HEK293 (cell line): ENCODE results near the gene DCLRE1C.

ENCODE experiments used
- KLF16 ChIP-seq: fragments of 450-650 bp; formaldehyde crosslinking; IDR thresholded peaks from 2 replicates; pipeline ENCODE4 v1.5.1; 2017; ENCODE audit warnings: missing biosample characterization, missing genetic modification characterization
- YY1 ChIP-seq: fragments of 450-650 bp; formaldehyde crosslinking; IDR thresholded peaks from 2 replicates; pipeline ENCODE4 v1.5.1; 2018; ENCODE audit warnings: missing biosample characterization, missing genetic modification characterization
- ZBTB1 ChIP-seq: fragments of 450-650 bp; formaldehyde crosslinking; IDR thresholded peaks from 2 replicates; pipeline ENCODE4 v1.5.1; 2016; ENCODE audit warnings: missing biosample characterization, missing genetic modification characterization
- ZNF175 ChIP-seq: fragments of 450-650 bp; formaldehyde crosslinking; IDR thresholded peaks from 2 replicates; pipeline ENCODE4 v1.5.1; 2016; ENCODE audit warnings: missing biosample characterization, missing genetic modification characterization
- ZNF350 ChIP-seq: fragments of 450-650 bp; formaldehyde crosslinking; IDR thresholded peaks from 2 replicates; pipeline ENCODE4 v1.5.0; 2017; ENCODE audit warnings: missing biosample characterization, mild to moderate bottlenecking, missing genetic modification characterization
- ZNF76 ChIP-seq: fragments of 450-650 bp; formaldehyde crosslinking; IDR thresholded peaks from 2 replicates; pipeline ENCODE4; 2016; ENCODE audit warnings: low read depth, missing biosample characterization, missing genetic modification characterization, borderline replicate concordance
- ZNF768 ChIP-seq: fragments of 450-650 bp; formaldehyde crosslinking; IDR thresholded peaks from 2 replicates; pipeline ENCODE4 v1.5.1; 2018; ENCODE audit warnings: missing biosample characterization, mild to moderate bottlenecking, missing genetic modification characterization
- TF ChIP-seq, protein P1 (sequence below): fragments of 450-650 bp; formaldehyde crosslinking; IDR thresholded peaks from 2 replicates; pipeline ENCODE4 v1.5.1; 2016; ENCODE audit warnings: missing biosample characterization, missing genetic modification characterization
- TF ChIP-seq, protein P2 (sequence below): fragments of 450-650 bp; formaldehyde crosslinking; IDR thresholded peaks from 2 replicates; pipeline ENCODE4 v1.5.1; 2017; ENCODE audit warnings: missing biosample characterization, missing genetic modification characterization
- TF ChIP-seq, protein P3 (sequence below): fragments of 450-650 bp; formaldehyde crosslinking; IDR thresholded peaks from 2 replicates; pipeline ENCODE4 v1.5.1; 2016; ENCODE audit warnings: missing biosample characterization, missing genetic modification characterization

DNA sequence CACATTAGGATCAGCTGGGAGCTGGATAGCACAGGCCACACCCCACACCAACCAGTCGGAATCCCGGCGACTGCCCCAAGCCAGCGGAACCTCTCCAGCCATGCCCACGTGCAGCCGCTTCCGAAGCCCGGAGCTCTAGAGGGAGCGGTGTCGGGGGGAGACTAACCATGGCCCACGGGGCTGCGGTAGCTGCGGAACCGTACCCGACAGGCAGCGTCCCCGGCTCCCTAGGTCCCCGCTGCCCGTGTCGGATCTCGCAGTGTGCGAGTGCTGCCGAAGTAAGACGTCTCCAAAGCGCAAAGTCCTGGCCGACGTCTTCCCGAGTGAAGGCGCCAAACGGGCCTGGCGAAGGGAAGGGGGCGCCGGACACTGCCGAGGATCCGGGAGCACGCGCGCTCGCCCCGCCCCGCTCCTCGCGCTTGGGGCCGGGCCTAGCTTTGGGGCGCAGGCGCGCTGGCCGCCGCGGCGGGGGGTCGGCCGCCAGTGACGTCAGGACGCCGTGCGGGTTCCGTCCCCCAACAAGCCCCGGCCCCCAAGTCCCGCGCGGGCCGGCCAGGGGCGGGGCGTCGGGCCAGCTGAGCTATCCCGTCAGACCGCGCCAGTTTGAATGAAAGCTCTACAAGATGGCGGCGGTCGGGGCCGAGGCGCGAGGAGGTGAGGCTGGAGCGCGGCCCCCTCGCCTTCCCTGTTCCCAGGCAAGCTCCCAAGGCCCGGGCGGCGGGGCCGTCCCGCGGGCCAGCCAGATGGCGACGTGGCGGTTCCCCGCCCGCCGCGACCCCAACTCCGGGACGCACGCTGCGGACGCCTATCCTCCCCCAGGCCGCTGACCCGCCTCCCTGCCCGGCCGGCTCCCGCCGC lies 75.4 kb downstream of the DCLRE1C start, which contains the start of gene SUV39H2:
- TF ChIP-seq, protein P1, sequence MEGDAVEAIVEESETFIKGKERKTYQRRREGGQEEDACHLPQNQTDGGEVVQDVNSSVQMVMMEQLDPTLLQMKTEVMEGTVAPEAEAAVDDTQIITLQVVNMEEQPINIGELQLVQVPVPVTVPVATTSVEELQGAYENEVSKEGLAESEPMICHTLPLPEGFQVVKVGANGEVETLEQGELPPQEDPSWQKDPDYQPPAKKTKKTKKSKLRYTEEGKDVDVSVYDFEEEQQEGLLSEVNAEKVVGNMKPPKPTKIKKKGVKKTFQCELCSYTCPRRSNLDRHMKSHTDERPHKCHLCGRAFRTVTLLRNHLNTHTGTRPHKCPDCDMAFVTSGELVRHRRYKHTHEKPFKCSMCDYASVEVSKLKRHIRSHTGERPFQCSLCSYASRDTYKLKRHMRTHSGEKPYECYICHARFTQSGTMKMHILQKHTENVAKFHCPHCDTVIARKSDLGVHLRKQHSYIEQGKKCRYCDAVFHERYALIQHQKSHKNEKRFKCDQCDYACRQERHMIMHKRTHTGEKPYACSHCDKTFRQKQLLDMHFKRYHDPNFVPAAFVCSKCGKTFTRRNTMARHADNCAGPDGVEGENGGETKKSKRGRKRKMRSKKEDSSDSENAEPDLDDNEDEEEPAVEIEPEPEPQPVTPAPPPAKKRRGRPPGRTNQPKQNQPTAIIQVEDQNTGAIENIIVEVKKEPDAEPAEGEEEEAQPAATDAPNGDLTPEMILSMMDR (tag by site-specific recombination): no peak
- TF ChIP-seq KLF16 (tag by site-specific recombination) (peak; percentile 81), YY1 (tag by site-specific recombination) (peak; percentile 88), ZNF76 (tag by site-specific recombination) (peak; percentile 83; the same call in 1 of the 2 replicates), ZNF768 (no peak; the same call in 1 of the 2 replicates), ZNF175 (no peak), ZNF350 (tag by site-specific recombination) (no peak), ZBTB1 (no peak)
- TF ChIP-seq, protein P2, sequence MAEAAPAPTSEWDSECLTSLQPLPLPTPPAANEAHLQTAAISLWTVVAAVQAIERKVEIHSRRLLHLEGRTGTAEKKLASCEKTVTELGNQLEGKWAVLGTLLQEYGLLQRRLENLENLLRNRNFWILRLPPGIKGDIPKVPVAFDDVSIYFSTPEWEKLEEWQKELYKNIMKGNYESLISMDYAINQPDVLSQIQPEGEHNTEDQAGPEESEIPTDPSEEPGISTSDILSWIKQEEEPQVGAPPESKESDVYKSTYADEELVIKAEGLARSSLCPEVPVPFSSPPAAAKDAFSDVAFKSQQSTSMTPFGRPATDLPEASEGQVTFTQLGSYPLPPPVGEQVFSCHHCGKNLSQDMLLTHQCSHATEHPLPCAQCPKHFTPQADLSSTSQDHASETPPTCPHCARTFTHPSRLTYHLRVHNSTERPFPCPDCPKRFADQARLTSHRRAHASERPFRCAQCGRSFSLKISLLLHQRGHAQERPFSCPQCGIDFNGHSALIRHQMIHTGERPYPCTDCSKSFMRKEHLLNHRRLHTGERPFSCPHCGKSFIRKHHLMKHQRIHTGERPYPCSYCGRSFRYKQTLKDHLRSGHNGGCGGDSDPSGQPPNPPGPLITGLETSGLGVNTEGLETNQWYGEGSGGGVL (tag by site-specific recombination): no peak
- TF ChIP-seq, protein P3, sequence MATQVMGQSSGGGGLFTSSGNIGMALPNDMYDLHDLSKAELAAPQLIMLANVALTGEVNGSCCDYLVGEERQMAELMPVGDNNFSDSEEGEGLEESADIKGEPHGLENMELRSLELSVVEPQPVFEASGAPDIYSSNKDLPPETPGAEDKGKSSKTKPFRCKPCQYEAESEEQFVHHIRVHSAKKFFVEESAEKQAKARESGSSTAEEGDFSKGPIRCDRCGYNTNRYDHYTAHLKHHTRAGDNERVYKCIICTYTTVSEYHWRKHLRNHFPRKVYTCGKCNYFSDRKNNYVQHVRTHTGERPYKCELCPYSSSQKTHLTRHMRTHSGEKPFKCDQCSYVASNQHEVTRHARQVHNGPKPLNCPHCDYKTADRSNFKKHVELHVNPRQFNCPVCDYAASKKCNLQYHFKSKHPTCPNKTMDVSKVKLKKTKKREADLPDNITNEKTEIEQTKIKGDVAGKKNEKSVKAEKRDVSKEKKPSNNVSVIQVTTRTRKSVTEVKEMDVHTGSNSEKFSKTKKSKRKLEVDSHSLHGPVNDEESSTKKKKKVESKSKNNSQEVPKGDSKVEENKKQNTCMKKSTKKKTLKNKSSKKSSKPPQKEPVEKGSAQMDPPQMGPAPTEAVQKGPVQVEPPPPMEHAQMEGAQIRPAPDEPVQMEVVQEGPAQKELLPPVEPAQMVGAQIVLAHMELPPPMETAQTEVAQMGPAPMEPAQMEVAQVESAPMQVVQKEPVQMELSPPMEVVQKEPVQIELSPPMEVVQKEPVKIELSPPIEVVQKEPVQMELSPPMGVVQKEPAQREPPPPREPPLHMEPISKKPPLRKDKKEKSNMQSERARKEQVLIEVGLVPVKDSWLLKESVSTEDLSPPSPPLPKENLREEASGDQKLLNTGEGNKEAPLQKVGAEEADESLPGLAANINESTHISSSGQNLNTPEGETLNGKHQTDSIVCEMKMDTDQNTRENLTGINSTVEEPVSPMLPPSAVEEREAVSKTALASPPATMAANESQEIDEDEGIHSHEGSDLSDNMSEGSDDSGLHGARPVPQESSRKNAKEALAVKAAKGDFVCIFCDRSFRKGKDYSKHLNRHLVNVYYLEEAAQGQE (tag by site-specific recombination): peak; percentile 90
